Tibial nerve (tissue), 3 donors: ENCODE results near the gene LRFN2.

Source experiments
- CTCF ChIP-seq, 5 experiments: fragments of 200-600 bp in 3 of 5; fragments of 450-650 bp in 2 of 5; sonication (generic) in 3 of 5; IDR thresholded peaks; one replicate each; pipeline ENCODE4 v1.5.1; 2016 to 2019; ENCODE audit warnings: antibody characterized with exemption in 5 of 5, mild to moderate bottlenecking in 3 of 5, moderate library complexity in 2 of 5
- POLR2A ChIP-seq, 2 donors: fragments of 450-650 bp; IDR thresholded peaks; one replicate each; pipeline ENCODE4 v1.6.1; 2017; ENCODE audit warnings: antibody characterized with exemption in 2 of 2, mild to moderate bottlenecking in 2 of 2, moderate library complexity in 2 of 2

GRCh38 chr6:40569162-40569910, 17.8 kb downstream of the LRFN2 start:
- TF ChIP-seq CTCF (IDR thresholded peaks at IDR 0.05) = no peak
- no peak for TF ChIP-seq POLR2A (IDR thresholded peaks at IDR 0.05)
